Right renal cortex interstitium (tissue), 3 donors: ENCODE measurements around the gene FIBP. TPM values are rescaled to one million over a fixed set of nuclear protein-coding genes. Genes with fewer than 3 reads are reported as not detected.

ENCODE experiments used
- DNase-seq, 3 donors: peaks; one replicate each; pipeline ENCODE4 v3.0.0-alpha.2; 2013; ENCODE audit warnings: low read depth in 3 of 3, low spot score in 2 of 3
- polyA plus RNA-seq, 3 donors: library from polyadenylated mRNA; unstranded; fragments of 120-200 nt; gene quantifications; one replicate each; pipeline ENCODE4 v1.2.1, GENCODE V29; 2013; ENCODE audit not compliant: insufficient read length in 3 of 3

Gene FIBP
- 10 to 100 TPM; 90.0 to 97.3 (median 94.2) TPM for polyA plus RNA-seq

DNA sequence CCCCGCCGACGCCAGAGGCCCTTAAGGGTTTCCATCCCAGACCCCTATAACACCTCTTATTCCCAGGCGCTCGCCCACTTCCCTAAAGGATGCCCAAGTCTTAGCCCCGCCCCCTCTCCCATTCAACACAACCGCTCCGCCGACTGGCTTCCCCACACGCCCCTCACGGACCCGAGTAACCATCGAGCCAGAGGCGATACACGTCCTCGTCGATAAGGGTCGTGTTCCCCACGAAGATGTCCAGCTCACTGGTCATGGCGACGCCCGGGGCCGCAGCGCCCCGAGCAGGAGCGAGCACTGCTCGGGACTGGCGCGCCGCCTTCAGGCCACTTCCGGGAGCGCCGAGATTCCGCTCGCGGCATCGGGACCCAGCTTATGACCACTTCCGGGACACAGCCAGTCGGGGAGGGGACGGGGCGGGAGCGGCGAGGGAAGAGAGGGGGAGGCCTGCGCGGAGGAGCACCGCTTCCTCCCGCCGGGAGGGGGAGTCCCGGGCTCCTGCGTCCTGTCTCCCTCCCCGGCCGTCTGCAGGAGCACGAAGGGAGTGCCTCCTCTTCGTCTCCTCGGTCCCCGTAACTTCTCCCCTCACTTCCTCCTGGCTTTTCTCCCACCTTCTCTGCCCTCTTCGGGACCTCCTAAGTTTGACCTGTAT is at the start of gene FIBP:
FIBP (minus strand) TSS at position 309 of the 652 bp plus-strand sequence; CDS start at position 256, 53 bp downstream.
- peak; percentile 86 to 93 (median 92) for DNase-seq

DNA sequence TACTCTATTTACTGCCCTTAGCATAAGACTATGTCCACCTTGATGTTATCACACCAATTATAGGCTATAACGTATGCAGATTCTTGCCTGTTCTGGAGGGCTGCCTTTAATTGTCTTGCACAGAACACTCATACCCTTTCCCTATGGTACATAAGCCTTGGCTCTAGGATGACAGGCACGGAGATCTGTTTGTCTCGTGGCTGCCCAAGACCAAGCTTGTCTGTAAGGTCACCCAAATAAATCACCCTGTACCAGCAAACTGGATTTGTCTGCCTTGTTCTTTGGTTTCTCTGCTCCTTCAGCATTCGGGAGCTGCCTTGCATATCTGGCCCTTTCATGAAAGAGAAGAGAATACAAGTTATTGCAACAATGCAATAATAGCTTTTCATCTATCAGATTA is 49.5 kb upstream of the FIBP start:
- no peak for DNase-seq

DNA sequence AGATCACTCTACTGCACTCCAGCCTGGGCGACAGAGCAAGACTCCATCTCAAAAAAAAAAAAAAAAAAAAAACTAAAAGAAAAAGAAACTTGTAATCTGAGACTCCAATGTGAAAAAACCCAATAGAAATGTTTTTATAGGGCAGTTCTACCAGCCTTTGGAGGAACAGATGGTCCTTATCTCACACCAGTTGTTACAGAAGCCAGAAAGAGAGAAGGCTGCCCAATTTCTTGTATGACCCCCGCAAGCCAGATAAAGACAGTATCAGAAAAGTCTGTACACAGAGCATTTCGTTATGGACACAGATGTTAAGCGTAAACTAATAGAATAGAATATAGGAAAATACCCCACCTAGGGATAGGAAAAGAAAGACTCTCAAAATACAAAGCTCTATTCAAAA is 45.7 kb upstream of the FIBP start:
- DNase-seq: no peak

DNA sequence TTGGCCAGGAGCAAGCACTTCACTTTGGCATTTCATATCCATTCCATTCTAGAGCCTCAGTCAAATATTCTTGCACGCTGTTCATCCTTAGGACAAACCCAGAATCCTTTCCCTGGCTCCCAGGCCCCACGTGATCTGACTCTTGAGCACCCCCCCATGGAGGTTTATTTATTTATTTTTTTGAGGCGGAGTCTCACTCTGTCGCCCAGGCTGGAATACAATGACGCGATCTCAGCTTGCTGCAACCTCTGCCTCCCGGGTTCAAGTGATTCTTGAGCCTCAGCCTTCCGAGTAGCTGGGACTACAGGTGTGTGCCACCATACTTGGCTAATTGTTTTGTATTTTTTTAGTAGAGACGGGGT is 44.3 kb upstream of the FIBP start:
- no peak for DNase-seq

DNA sequence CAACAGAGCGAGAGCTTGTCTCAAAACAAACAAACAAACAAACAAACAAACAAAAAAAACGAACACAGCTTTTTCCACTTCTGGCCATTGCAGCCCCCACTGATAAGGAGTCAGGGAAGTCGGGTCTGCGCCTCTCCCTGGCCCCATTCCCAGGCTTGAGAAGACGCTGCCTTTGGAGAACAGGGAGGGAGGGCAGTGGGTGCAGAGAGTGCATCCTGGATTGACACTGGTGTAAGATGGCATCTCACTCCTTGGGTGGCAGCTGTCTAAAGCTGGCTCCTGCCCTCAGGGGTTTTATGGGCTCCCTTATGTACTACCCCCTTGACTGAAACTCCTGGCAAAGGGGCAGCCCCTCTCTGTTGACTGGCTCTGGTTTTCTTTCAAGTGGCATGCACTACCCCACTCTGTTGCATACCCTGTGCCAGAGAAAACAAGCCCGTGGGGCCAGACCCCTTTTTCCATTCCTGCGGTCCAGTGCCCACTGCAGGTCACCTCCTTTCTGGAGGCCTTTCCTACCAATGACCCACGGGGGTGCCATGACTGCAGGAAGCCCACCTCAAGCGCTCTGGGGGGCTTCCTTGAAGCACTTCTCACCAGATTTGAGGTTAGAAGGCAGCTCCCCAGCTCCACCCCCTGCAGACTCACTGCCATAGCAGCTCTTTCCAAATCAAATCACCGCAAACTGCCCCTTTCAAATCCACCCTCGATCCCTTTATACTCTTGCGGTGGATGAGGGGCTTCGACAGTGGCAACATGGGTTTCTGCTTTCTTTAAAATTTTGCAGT is 43.7 kb upstream of the FIBP start:
- no peak for DNase-seq

DNA sequence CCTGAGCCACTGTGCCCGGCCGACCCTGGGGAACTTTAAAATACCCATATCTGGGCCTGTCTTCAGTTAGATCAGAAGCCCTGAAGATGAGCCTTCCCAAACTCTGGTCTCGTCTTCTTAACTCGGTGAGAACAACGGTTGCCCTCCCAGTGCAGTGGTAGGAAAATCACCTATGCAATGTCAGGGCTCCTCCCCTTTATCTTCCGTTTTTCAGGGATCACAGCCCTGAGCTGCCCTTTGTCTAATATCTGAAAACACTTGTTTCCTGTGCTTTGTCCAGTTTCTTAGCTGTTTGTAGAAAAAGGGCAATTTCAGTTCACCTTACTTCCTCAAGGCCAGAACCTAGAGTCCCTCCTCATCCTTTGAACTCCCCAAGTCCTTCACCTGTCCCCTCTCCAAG is 40.4 kb upstream of the FIBP start:
- DNase-seq: no peak

DNA sequence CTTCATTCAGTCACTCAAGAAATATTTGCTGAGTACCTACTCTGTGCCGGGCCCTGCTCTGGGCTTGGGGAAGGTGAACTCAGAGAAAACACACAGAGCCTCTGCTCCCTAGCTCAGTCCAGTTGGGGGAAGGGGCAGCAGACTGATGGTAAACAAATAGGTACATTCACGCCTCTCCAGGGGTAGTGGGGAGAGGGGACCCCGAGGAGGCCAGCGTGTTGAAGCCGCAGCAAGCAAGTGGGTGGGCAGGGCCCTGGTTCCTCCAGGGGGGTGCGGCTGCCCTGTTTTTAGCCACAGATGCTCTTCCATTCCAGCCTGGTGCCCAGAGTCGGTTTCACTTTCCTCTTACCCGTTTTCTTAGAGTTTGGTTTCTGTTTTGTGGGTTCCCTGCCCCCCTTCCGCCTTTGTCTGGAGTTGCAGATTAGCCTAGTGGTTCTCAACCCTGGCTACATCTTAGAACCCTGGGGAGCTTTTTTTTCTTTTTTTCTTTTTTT is 39.7 kb upstream of the FIBP start:
- no peak for DNase-seq

DNA sequence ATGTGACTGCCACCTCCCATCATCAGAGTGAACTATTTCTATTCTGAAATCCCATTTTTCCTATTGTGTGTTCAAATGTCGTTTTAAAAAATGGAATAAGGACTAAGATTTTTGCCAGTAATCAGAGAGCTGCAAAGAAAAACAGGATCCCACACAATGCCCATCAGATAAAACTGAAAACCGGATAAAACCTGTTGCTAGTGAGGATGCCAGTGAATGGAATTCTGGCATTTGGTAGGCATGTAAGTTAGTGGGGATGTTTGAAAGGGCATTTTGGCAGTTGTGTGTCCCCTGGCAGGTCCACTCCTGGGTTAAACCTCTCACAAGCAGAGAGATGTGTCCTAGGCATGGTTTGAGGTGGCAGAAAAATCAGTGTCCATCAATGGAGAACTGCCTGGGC is 37.1 kb upstream of the FIBP start:
- no peak for DNase-seq

DNA sequence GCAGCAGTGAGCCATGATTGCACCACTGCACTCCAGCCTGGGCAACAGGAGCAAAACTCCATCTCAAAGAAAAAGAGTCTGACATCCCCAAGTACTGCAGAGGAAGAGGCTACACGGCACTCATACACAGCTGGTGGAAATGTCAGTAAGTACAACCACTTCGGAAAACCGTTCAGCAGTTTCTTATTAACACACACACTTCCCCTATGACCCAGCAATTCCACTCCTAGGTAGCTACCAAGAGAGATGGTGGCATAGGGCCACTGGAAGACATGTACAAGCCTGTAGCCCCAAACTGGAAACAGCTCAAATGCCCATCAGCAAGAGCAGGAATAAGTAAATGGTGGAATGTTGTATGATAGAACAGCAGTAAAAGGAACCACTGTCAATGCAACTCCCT is 34.3 kb upstream of the FIBP start:
- DNase-seq: no peak

DNA sequence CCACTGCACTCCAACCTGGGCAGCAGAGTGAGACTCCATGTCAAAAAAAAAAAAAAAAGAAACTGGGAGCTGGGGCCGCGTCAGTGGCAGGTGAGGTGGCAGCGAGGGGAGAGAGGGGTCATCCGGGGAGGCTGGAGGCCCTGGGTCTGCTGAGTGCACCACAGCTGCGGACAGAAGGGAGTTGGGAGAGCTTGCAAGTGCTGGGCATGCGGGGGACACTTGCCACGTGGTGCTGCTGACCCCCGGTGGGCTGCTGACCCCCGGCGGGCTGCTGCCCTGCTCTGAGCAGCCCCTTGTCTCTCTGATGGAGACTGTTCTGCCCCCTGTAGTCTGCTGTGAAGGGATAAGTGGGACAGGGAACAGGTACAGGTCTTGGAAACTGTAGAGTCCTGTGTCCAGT is 33.6 kb upstream of the FIBP start:
- DNase-seq: no peak

DNA sequence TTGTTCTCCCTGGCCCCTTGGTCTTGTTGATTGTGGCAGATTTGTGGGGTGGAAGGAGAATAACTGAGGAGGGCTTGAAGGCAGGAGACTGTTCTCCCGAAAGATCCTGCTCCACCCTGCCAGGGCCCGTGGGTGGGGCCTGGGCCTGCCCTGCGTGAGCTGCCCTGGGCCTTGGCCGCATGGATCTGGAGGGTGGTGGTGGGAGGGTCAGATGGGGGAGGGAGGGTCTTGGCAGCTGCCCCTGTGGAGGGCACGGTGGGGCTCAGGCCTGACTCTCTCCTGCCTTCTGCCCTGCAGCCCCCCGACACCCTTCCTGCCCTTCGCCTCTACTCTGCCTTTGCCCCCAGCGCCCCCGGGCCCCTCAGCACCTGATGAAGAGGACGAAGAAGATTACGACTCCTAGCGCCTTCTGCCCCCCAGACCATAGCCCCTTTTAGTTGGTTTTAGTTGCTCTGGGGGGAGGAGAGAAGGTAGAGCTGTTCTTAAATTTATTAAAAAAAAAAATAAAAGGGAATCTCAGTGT is 32.8 kb upstream of the FIBP start:
- no peak for DNase-seq

DNA sequence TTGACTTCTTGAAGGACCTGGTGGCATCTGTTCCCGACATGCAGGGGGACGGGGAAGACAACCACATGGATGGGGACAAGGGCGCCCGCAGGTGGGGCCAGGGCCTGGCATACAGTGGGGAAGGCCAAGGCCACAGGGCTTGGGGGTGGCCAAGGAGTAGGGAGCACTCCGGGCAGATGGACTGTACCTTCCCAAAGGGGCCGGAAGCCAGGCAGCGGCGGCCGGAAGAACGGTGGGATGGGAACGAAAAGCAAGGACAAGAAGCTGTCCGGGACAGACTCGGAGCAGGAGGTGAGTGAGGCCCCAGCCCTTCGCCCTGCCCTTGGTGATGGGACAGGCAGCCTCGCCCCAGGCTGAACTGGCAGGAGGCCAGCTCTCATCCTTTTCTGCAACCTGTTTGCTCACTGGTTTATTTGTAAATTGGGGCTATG is 32.1 kb upstream of the FIBP start:
- no peak for DNase-seq

DNA sequence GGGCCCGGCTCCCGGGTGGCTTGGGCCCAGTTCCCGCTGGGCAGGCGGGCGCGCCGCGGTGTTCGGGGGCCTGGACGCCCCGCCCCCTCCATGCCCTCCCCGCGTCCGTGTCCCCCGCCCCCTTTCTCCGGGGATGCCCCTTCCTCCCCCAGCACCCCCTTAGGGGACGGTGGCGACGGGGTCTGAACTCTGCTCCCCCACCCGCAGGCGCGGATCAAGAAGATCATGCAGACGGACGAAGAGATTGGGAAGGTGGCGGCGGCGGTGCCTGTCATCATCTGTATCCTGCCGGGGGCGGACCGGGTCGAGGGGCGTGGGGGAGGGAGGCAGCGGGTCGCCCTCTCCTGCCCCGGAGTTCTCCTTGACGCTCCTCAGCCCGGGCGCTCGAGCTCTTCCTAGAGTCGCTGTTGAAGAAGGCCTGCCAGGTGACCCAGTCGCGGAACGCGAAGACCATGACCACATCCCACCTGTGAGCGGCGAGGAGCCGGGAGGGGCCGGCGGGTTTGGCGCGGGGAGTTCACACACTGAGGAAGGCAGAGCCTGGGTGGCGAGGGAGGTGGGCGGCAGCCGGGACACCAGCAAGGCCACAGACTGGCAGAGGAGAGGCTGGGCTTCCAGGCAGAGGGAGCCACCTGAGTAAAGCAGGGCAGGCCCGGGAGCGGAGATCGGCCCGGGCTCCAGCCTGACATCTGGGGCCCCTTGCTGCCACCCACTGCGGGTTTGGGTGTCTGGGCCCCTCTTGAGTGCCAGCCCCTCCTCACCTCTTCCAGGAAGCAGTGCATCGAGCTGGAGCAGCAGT is 31.5 kb upstream of the FIBP start:
- peak in 1 of 3 donors; percentile 18 for DNase-seq

DNA sequence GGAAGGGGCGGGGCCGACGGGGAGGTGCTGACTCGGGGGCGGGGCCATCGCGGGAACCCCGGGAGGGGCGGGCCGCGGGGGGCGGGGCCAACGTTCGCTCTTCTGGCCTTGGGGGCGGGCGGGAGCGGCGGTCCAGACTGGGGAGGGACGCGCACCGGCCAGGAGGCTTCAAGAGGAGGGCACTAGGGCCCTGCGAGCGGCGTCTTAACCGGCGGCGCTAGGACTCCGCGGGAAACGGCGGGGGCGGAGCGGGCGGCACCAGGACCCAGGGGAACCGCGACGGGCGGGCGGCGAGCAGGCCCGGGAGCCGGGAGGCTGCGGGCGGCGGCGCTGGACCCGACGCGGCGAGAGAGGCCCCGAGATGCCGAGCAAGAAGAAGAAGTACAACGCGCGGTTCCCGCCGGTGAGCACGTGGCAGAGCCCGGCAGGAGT is 30.9 kb upstream of the FIBP start, which contains the start of gene DRAP1:
DRAP1 (plus strand) TSS at position 286 of the 432 bp plus-strand sequence; CDS start at position 362, 76 bp downstream.
- DNase-seq: peak; percentile 75 to 95 (median 91)

DNA sequence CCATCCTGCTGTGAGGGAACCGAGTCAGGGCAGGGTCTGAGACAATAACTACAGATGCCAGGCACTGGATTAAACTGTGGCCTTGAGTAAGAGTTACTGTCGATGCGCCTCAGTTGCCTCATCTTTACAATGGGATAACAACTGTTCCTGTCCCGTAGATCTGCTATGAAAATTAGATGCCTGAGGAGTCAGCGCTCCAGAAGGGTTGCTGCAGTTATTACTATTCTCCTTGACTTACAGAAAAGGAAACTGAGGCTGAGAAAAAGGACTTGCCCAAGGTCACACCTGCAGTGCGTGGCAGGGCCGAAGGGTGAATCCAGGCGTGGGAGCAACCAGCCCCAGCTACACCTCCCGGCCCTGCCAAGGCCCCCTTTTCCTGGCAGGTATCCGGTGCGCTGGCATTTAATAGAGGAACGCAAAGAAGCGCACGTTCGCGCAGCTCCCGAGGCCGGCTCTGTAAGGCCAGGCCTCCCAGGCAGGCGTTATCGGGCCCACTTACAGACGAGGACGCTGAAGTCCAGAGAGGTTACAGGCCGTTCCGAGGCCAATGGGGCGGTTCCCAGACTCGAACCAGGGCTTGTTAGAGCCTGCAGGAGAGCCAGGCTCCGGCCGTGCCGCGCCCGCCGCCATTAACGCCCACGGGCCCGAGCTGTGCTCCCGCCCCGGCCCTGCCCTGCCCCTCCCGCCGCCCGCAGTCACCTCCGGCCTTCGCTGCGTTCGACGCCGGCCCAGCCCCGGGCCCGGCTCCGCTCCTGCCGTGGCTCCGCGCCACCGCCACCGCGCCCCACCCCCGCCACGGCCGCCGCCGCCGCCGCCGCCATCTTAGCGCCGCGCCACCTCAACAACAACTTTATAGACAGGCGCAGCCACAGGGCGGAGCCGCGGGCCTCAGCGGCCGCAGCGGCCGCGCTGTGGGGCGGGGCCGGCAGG is 30.2 kb upstream of the FIBP start, which contains the start of gene C11orf68:
C11orf68 (minus strand) TSS at position 852 of the 930 bp plus-strand sequence; CDS start at position 821, 31 bp downstream.
- no peak for DNase-seq

DNA sequence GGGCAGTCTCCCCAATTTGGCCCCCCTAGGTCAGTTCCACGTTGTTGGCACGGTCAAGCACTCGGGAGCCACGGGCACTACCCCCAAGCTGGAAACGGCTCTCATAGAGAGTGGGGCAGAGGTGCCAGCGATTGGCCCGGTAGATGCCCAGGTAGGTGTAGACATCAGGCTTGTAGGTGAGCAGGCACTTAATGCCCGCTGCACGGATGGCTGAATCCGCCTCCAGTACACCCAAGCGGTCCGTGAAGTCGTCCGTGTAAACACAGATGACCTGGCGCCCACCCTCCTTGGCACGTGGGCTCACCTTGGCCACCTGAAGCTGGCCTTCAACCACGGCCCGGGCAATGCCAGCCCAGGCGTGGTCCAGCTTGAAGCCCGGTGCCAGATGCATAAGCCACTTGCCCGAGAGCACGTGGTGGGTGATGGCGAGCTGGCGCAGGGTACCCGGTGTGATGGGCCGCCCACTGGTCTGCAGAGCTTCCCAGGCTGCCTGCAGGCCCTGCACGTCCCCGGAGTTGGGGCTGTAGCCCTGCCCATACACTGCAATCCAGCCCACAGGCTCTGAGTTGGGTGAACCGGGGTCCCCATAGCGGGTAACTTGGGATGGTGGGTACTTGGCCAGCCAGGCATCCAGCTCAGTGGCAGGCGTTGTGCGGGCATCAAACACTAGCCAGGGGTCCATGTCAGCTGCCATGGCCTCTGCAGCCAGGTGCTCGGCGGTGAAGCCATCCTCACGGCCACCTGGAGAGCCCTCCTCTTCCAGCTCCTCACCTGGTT is 29.4 kb upstream of the FIBP start:
- DNase-seq: no peak

DNA sequence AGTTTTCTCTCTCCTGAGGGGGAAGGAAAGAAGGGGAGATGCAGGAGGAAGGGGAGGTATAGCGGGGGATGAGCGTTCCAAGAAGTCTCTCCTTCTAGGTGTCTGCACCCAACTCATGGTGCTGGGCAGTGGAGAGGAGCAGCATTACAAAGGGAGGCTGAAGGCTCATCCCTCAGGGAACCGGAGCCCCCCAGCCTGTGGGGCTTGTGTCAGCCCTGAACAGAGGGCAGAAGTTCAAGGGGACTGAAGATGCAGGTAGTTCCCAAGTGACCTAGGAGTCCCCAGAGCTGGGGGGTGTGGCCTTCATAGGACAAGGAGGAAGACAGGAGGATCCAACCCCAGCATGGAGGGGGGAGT is 28.8 kb upstream of the FIBP start:
- no peak for DNase-seq

DNA sequence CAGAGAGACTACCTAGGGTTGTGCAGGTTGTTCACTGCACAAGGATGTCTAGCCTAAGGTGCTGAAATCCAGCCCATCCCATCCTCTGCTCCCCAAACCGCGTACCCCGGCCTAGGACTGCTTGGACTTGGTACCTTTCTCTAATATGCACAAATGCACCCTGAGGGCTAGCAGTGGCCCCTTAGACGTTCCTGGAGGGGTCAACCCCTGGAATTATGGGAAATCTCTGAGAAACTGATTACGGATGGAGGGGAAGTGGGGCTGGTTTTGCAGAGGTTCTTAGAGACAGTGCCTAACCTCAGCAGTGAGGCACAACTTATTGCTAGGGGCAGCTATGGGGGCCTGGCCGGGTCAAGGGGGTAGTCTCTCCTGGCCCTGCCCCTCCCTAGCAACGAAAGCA is 28.1 kb upstream of the FIBP start:
- DNase-seq: no peak

DNA sequence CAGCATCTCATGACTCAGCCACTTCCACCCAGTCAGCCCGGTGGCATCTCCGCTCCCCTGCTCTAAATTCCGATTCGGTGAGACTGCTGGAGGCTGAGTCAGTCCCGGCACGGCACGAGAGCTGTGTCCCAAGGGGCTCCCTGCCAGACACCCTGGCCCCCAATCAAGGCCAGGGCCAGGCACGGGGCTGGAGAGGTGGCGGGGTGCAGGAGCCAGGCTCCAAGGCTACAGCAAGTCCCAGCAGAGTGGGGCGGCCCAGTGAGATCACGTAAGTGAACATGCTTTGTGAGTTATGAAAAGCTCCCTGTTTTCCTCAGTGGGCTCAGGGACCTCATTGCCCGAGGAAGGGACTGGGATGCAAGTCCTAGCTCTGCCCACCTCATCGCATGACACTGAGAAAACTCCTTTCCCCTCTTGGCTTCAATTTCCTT is 27.6 kb upstream of the FIBP start:
- DNase-seq: no peak
